ENCODE data around the gene HMGB2.

GRCh38 chr4:173284463-173284862 lies 49.7 kb downstream of the HMGB2 start:
- TF ChIP-seq FOS (IDR thresholded peaks at IDR 0.05; ENCODE audit: borderline replicate concordance, insufficient read depth, low read length) (no peak), JUN (IDR thresholded peaks at IDR 0.05; ENCODE audit: borderline replicate concordance, insufficient read depth, insufficient read length, low read depth) (no peak), CTCF (IDR thresholded peaks at IDR 0.05; ENCODE audit: extremely low read depth in 1 of 2, insufficient read depth in 1 of 2, low read depth in 1 of 2, low read length in 2 of 2) (no peak)

Data from endothelial cell of umbilical vein (primary cell).